ENCODE results near the gene BRPF1.

Gene BRPF1

DNA sequence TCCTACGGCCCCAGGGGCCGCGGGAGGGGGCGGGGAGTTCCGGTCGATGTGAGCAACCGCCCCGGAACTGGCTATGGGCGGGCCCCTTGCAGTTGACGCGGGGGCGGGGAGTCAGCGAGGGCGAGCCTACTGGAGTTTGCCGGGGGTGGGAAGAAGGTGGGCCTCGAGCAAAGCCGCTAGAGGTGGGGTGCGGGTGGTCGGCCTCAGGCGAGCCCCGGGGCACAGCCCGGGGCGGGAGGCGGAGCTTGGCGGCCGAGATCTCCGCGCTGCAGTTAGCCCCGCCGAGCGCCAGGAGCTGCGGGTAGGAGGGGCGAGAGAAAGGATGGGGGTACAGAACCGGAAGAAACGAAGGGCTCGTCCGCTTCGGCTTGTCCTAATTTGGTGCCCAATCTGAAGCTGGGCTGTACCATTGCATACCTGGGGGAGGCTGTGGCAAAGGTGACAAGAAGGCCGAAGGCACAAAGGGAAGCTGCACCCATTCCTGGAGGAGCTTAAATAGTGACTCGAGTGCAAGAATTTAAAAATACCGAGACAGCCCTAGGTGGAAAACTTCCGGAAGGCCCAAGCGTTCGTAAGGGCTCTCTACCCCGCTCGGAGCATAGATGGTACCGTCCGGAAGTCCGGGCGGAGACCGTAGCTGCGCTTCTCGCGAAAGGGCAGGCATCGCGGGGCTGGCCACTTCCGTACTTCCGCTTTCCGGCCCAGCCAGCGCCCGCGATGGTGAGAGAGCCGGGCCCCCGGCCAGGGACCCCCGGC lies 61.0 kb downstream of the BRPF1 start, which contains the start of the genes ARPC4 and TADA3:
Gene ARPC4, plus strand, starts transcription at position 678 of the 756 bp plus-strand sequence. Its CDS starts 40 bp downstream, at position 718.
Gene TADA3, minus strand, starts transcription at position 69 of the 756 bp plus-strand sequence. CDS start 1,007 bp downstream, outside the sequence.
- peak; percentile 94 for DNase-seq

- no peak for DNase-seq
These were observed 61.7 kb downstream of the BRPF1 start for GRCh38 chr3:9793161-9793781.

DNA sequence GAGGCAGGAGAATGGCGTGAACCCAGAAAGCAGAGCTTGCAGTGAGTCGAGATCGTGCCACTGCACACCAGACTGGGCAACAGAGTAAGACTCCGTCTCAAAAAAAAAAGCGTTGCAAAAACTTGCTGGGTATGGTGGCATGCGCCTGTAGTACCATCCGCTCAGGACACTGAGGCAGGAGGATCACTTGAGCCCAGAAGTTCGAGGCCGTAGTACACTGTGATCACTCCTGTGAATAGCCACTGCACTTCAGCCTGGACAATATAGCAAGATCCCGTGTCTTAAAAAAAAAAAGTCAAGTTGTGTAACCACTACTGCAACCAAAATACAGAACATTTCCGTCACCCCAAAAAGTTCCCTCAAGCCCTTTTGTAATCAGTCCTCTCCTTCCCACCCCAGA lies 62.9 kb downstream of the BRPF1 start:
- DNase-seq: no peak

DNA sequence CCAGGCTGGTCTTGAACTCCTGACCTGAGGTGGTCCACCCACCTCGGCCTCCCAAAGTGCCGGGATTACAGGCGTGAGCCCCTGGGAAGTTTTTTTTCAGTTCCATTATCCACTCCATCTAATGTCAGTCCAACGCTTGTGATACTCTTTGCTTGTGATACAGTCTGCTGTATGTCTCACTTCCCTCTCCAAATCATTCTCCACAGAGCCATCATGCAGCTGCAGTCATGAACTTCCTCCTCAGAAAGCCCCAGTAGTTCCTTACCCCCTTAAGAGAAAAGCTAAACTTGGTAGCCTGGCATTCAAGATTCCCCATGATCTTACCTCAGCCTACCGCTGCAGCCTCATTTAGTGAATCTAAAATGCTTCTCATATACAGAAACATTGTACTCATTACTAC lies 63.7 kb downstream of the BRPF1 start:
- no peak for DNase-seq

DNA sequence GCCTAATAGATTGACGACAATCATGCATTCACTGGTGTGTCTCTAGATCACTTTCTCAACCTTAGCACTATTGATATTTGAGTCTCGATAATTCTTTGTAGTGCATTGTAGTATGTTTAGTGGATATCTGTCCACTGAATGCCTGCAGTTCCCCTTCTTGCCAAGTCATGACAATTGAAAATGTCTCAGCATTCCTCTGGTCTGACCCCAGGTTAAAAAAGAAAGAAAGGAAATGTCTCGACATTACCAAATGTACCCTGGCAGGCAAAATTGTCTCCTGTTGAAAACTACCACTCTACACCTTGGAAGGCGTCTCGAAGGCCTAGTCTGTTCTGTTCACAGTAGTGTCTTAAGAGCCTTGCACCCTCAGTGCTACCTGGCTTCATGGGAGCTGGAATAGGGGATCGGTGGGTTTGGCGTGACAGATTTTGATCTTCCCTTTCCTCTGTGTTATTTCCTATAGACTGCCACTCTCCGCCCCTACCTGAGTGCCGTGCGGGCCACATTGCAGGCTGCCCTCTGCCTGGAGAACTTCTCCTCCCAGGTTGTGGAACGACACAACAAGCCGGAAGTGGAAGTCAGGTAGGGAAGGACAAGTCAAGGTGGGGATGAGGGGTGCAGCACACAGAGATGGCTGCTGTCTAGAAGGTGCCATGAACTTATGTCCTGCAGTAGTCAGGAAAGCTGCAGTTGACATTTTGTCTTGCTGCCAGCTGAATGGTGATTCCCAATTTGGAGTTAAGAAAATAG lies 65.8 kb downstream of the BRPF1 start:
- DNase-seq: no peak

Data from CD4-positive, alpha-beta T cell treated with Interleukin-6 for 4 hours (primary cell).